Tracheal epithelial cell (primary cell): Measurements from ENCODE around the gene SAP130. TPM values are rescaled to one million over a fixed set of nuclear protein-coding genes. Genes with fewer than 3 reads are reported as not detected.

Experiments used
- total RNA-seq: library from RNA; depleted of rRNA; stranded (reverse); fragments of >200 nt; gene quantifications from 2 replicates; pipeline ENCODE4 v1.2.1, GENCODE V29; 2014

The SAP130 gene
- total RNA-seq: 1.9 and 2.8 TPM in 2 replicates

DNA sequence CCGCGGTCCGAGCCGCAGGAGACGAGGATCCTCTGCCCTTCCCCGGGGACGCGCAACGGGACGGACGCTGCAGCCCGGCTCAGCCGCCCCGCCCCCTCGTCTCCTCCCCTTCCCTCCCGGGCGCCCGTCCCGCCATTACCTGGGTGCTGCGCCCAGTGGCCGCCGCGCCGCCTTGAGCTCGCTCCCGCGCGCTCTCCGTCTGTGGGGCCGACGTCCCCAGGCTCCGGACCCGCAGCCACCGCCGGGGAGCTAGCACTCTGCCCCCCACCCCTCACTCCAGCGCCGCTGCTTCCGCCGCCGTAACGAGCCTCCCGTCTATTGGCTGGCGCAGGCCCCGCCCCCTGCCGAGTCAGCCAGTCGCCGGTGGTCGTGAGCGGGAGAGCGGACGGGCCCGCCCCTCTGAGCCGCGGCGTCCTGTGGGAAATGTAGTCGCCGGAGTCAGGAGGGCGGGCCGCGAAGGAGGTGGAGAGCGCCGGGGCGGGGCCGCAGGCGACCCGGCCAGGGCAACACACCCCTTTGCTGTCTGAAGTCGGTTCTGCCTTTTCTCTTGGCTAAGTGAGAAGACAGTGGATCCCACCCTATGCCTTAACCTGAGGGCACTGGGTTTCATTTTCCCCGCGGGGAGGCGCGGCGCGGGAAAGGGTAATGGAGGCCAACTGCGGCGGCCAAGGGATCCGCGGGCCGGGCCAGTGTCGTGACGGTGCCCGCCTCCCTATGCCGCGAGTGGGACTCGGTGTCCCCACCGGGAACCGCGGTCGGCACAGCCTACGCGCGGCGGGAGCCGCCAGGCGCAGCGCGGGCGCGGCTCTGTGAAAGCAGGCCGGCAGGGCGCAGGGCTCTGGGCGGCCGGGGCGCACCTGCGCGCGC is at the start of gene SAP130:
Gene SAP130 (minus strand): TSS at position 259 of the 867 bp plus-strand sequence. CDS start 1,767 bp downstream, outside the sequence.

Other genes with a start within 250 kb of the SAP130 start
- gene WDR33, start 216.9 kb downstream of the SAP130 start, total RNA-seq: 16.6 and 19.4 TPM in 2 replicates
- 11.8 and 24.7 TPM in 2 replicates for gene POLR2D, start 169.9 kb downstream of the SAP130 start, total RNA-seq
- 22.2 and 22.4 TPM in 2 replicates for gene AMMECR1L, start 142.1 kb downstream of the SAP130 start, total RNA-seq
- 55.7 and 59.3 TPM in 2 replicates for gene UGGT1, start 63.1 kb upstream of the SAP130 start, total RNA-seq